Nephron (organoid): ENCODE data around the gene ADK.

Source experiments
- H3K27ac Mint-ChIP-seq, 3 experiments: 2 replicates each; pipeline ENCODE4 v1.8.0; 2020; ENCODE audit warnings: mixed read lengths in 3 of 3, mild to moderate bottlenecking in 2 of 3, moderate library complexity in 1 of 3
- H3K27me3 Mint-ChIP-seq: 2 replicates; pipeline ENCODE4 v1.8.0; 2021; ENCODE audit warnings: low read depth, mild to moderate bottlenecking, moderate library complexity, mixed read lengths
- H3K36me3 Mint-ChIP-seq: 2 replicates; pipeline ENCODE4 v1.8.0; 2020; ENCODE audit warnings: low read depth, mixed read lengths
- H3K4me1 Mint-ChIP-seq: 2 replicates; pipeline ENCODE4 v1.8.0; 2020; ENCODE audit warnings: mixed read lengths
- H3K4me3 Mint-ChIP-seq, 3 experiments: 2 replicates each; pipeline ENCODE4 v1.8.0; 2020; ENCODE audit warnings: mild to moderate bottlenecking in 3 of 3, mixed read lengths in 3 of 3, moderate library complexity in 2 of 3
- H3K9me3 Mint-ChIP-seq: 2 replicates; pipeline ENCODE4 v1.8.0; 2020; ENCODE audit warnings: mixed read lengths
- CTCF ChIP-seq, 3 experiments: fragments of 200-600 bp; sonication (generic); IDR thresholded peaks; one replicate each; pipeline ENCODE4 v1.5.0; 2021; ENCODE audit warnings: antibody characterized with exemption in 3 of 3; ENCODE audit not compliant: unreplicated experiment in 3 of 3

ADK gene

GRCh38 chr10:74708246-74708645, 557.2 kb downstream of the ADK start:
- peaks cover 6% of the 10 kb centered on the region for H3K9me3 Mint-ChIP-seq
- no peak for TF ChIP-seq CTCF (IDR thresholded peaks at IDR 0.05; ENCODE audit: unreplicated experiment in 3 of 3)
- H3K4me3 Mint-ChIP-seq, result no peak overlapping the region
- H3K27me3 Mint-ChIP-seq, result no peaks in the 10 kb centered on the region
- H3K4me1 Mint-ChIP-seq, result peaks cover 20% of the 10 kb centered on the region
- H3K27ac Mint-ChIP-seq, result peak overlapping the region in 1 of 3 experiments; percentile 32
- peaks cover 22% of the 10 kb centered on the region for H3K36me3 Mint-ChIP-seq

GRCh38 chr10:74718208-74718607, 567.2 kb downstream of the ADK start:
- TF ChIP-seq CTCF (IDR thresholded peaks at IDR 0.05; ENCODE audit: unreplicated experiment in 3 of 3), result no peak
- H3K4me3 Mint-ChIP-seq, result no peak overlapping the region
- H3K36me3 Mint-ChIP-seq, result peaks cover 56% of the 10 kb centered on the region
- H3K9me3 Mint-ChIP-seq, result peaks cover 63% of the 10 kb centered on the region
- H3K27me3 Mint-ChIP-seq, result no peaks in the 10 kb centered on the region
- H3K27ac Mint-ChIP-seq, result no peak overlapping the region
- H3K4me1 Mint-ChIP-seq, result no peaks in the 10 kb centered on the region

DNA sequence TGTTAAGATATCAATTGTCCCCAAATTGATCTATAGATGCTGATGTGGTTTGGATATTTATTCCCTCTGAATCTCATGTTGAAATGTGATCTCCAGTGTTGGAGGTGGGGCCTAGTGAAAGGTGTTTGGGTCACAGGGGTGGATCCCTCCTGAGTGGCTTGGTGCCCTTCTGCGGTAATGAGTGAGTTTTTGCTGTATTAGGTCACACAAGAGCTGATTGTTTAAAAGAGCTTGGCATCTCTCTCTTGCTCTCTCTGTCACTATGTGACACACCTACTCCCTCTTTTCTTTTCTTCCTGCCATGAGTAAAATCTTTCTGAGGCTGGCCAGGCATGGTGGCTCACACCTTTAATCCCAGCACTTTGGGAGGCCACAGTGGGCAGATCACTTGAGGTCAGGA, 577.2 kb downstream of the ADK start:
- no peak for TF ChIP-seq CTCF (IDR thresholded peaks at IDR 0.05; ENCODE audit: unreplicated experiment in 3 of 3)
- Mint-ChIP-seq H3K36me3 (no peaks in the 10 kb centered on the region), H3K4me3 (no peak overlapping the region), H3K27ac (no peak overlapping the region), H3K4me1 (no peaks in the 10 kb centered on the region), H3K9me3 (peaks cover 31% of the 10 kb centered on the region), H3K27me3 (no peaks in the 10 kb centered on the region)

- H3K4me3 Mint-ChIP-seq, result no peak overlapping the region
- no peak for TF ChIP-seq CTCF (IDR thresholded peaks at IDR 0.05; ENCODE audit: unreplicated experiment in 3 of 3)
- H3K9me3 Mint-ChIP-seq, result peaks cover 30% of the 10 kb centered on the region
- H3K27ac Mint-ChIP-seq, result no peak overlapping the region
- no peaks in the 10 kb centered on the region for H3K27me3 Mint-ChIP-seq
- no peaks in the 10 kb centered on the region for H3K36me3 Mint-ChIP-seq
- H3K4me1 Mint-ChIP-seq, result no peaks in the 10 kb centered on the region
Observed at GRCh38 chr10:74730246-74730645, 579.2 kb downstream of the ADK start.

DNA sequence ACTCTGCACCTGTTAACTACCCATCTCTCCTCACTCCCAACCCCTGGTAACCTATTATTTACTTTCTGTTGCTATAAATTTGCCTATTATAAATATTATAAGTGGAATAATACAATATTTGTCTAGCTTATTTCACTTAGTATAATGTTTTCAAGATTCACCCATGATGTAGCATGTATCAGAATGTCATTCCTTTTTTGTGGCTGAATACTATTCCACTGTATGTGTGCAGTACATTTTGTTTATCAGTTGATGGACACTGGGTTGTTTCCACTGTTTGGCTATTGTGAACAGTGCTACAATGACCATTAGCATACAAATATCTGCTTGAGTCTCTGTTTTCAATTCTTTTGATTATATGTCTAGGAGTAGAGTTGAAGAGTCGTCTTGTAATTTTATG, 582.6 kb downstream of the ADK start:
- TF ChIP-seq CTCF (IDR thresholded peaks at IDR 0.05; ENCODE audit: unreplicated experiment in 3 of 3), result no peak
- H3K9me3 Mint-ChIP-seq, result peaks cover 24% of the 10 kb centered on the region
- H3K27me3 Mint-ChIP-seq, result no peaks in the 10 kb centered on the region
- H3K27ac Mint-ChIP-seq, result no peak overlapping the region
- no peaks in the 10 kb centered on the region for H3K36me3 Mint-ChIP-seq
- H3K4me3 Mint-ChIP-seq, result no peak overlapping the region
- H3K4me1 Mint-ChIP-seq, result no peaks in the 10 kb centered on the region

GRCh38 chr10:74736029-74736428, 585.0 kb downstream of the ADK start:
- Mint-ChIP-seq H3K4me3 (no peak overlapping the region), H3K36me3 (no peaks in the 10 kb centered on the region), H3K27me3 (no peaks in the 10 kb centered on the region), H3K9me3 (peaks cover 19% of the 10 kb centered on the region), H3K4me1 (no peaks in the 10 kb centered on the region), H3K27ac (no peak overlapping the region)
- TF ChIP-seq CTCF (IDR thresholded peaks at IDR 0.05; ENCODE audit: unreplicated experiment in 3 of 3), result no peak
